HCT116 (cell line): ENCODE measurements around the gene CEP97. TPM values are rescaled to one million over a fixed set of nuclear protein-coding genes. Genes with fewer than 3 reads are reported as not detected.

Experiments
- ATAC-seq: fragments of 200-7000 bp; cut with Tn5 transposase; 2 replicates; pipeline ENCODE4 v1.9.1; 2020; ENCODE audit warnings: mild to moderate bottlenecking, moderate library complexity
- BruUV-seq: library from RNA; stranded (reverse); fragments of 400-500 nt; replicated peaks from 2 replicates; lab custom pipeline; 2021; lab: Mats Ljungman, UMichigan
- CTCF ChIA-PET: fragments of 300-600 bp; sonication (Branson Sonifier 250); formaldehyde crosslinking; loops from one replicate; lab custom pipeline; 2021; ENCODE audit warnings: antibody characterized with exemption; lab: Charles Lee
- POLR2A ChIA-PET: fragments of 300-600, 350-600 bp; sonication (Branson Sonifier 250); formaldehyde crosslinking; loops from one replicate; lab custom pipeline; 2021; ENCODE audit warnings: antibody characterized with exemption; lab: Charles Lee
- RAD21 ChIA-PET, 2 experiments: fragments of 300-600 bp; sonication (Branson Sonifier 250); formaldehyde crosslinking; loops; one replicate each; lab custom pipeline; 2023; ENCODE audit warnings: low total read pairs in 2 of 2; ENCODE audit not compliant: uncharacterized antibody in 2 of 2, unreplicated experiment in 2 of 2, low non-redundant PET in 1 of 2; lab: Charles Lee
- DNase-seq: peaks from one replicate; pipeline ENCODE4 v3.0.0-alpha.2; 2010; ENCODE audit warnings: low read depth, low spot score
- H2AFZ ChIP-seq: fragments of 200-600 bp; shearing (Covaris generic), sonication (generic); 2 replicates; pipeline ENCODE4 v1.6.1; 2017; ENCODE audit warnings: low read depth, mixed run types, mixed read lengths, antibody characterized with exemption, low read length; ENCODE audit not compliant: poor library complexity, severe bottlenecking
- H3K27ac ChIP-seq: 2 replicates; pipeline ENCODE4 v1.5.1; 2012; ENCODE audit warnings: low read depth, low read length
- H3K27me3 ChIP-seq: fragments of 200-600 bp; sonication (generic); 2 replicates; pipeline ENCODE4 v1.6.1; 2016; ENCODE audit warnings: mixed run types, low read length, mixed read lengths; ENCODE audit not compliant: insufficient read depth
- H3K36me3 ChIP-seq, 2 experiments: fragments of 200-500 bp in 1 of 2; fragments of 200-600 bp in 1 of 2; sonication (Bioruptor generic) in 1 of 2; sonication (generic) in 1 of 2; 2 replicates each; pipeline versions ENCODE4 v1.5.1 to v1.6.1; 2014 to 2016; ENCODE audit warnings: low read length in 2 of 2, inconsistent platforms in 1 of 2, mixed read lengths in 1 of 2, mixed run types in 1 of 2; ENCODE audit not compliant: insufficient read depth in 2 of 2, control insufficient read depth in 1 of 2
- H3K4me1 ChIP-seq, 2 experiments: fragments of 200-600 bp in 1 of 2; sonication (generic) in 1 of 2; 2 replicates each; pipeline versions ENCODE4 v1.5.1 to v1.6.1; 2012 to 2017; ENCODE audit warnings: low read length in 2 of 2, inconsistent platforms in 1 of 2, mild to moderate bottlenecking in 1 of 2, mixed read lengths in 1 of 2, mixed run types in 1 of 2, moderate library complexity in 1 of 2; ENCODE audit not compliant: insufficient read depth in 2 of 2, control insufficient read depth in 1 of 2
- H3K4me2 ChIP-seq: fragments of 200-600 bp; sonication (generic); 2 replicates; pipeline ENCODE4 v1.6.1; 2017; ENCODE audit warnings: mixed run types, low read length, mixed read lengths
- H3K4me3 ChIP-seq, 2 experiments: fragments of 200-600 bp in 1 of 2; sonication (generic) in 1 of 2; replicated peaks in 1 of 2; 2 replicates each; pipeline ENCODE4 v1.5.1; 2011 to 2016; ENCODE audit warnings: low read length in 2 of 2, control low read depth in 1 of 2, low read depth in 1 of 2, mild to moderate bottlenecking in 1 of 2, mixed read lengths in 1 of 2, mixed run types in 1 of 2
- H3K79me2 ChIP-seq: fragments of 200-600 bp; sonication (generic); 2 replicates; pipeline ENCODE4 v1.6.1; 2017; ENCODE audit warnings: mild to moderate bottlenecking, mixed run types, low read length, moderate library complexity, mixed read lengths; ENCODE audit not compliant: insufficient read depth
- H3K9ac ChIP-seq: fragments of 200-600 bp; sonication (generic); 2 replicates; pipeline ENCODE4 v1.6.1; 2016; ENCODE audit warnings: low read length, mixed read lengths
- H3K9me2 ChIP-seq: fragments of 200-600 bp; sonication (generic), shearing (Covaris generic); 2 replicates; pipeline ENCODE4 v1.6.1; 2017; ENCODE audit warnings: mixed run types, mild to moderate bottlenecking, moderate library complexity; ENCODE audit not compliant: insufficient read depth
- H3K9me3 ChIP-seq, 2 experiments: fragments of 200-500 bp in 1 of 2; fragments of 200-600 bp in 1 of 2; sonication (Bioruptor generic) in 1 of 2; sonication (generic) in 1 of 2; 2 replicates each; pipeline ENCODE4 v1.6.1; 2014 to 2017; ENCODE audit warnings: low read length in 2 of 2, mixed read lengths in 2 of 2, inconsistent platforms in 1 of 2, low read depth in 1 of 2, mild to moderate bottlenecking in 1 of 2, mixed run types in 1 of 2, moderate library complexity in 1 of 2; ENCODE audit not compliant: control insufficient read depth in 1 of 2, insufficient read depth in 1 of 2
- H4K20me1 ChIP-seq: fragments of 200-600 bp; sonication (generic), shearing (Covaris generic); 2 replicates; pipeline ENCODE4 v1.6.1; 2017; ENCODE audit warnings: mixed run types, mild to moderate bottlenecking, moderate library complexity; ENCODE audit not compliant: insufficient read depth
- ATF3 ChIP-seq: IDR thresholded peaks from 2 replicates; pipeline ENCODE4 v1.6.1; 2012
- CBX3 ChIP-seq: IDR thresholded peaks from 2 replicates; pipeline ENCODE4 v1.6.1; 2012; ENCODE audit warnings: low read depth
- CTCF ChIP-seq, 3 experiments: fragments of 200-600 bp in 1 of 3; sonication (generic) in 1 of 3; IDR thresholded peaks in 2 of 3; conservative IDR thresholded peaks in 1 of 3; 2 replicates each; pipeline ENCODE4 v1.5.1; 2012 to 2017; ENCODE audit warnings: low read depth in 2 of 3, low read length in 2 of 3, antibody characterized with exemption in 1 of 3, borderline replicate concordance in 1 of 3, control low read depth in 1 of 3, mild to moderate bottlenecking in 1 of 3, mixed read lengths in 1 of 3, mixed run types in 1 of 3, moderate library complexity in 1 of 3; ENCODE audit not compliant: insufficient read depth in 1 of 3
- ELF1 ChIP-seq: IDR thresholded peaks from 2 replicates; pipeline ENCODE4 v1.6.1; 2012; ENCODE audit warnings: low read depth, borderline replicate concordance
- EZH2 ChIP-seq: fragments of 200-600 bp; sonication (generic); IDR thresholded peaks from 2 replicates; pipeline ENCODE4 v1.6.1; 2017; ENCODE audit warnings: antibody characterized with exemption, mixed run types
- MAX ChIP-seq: IDR thresholded peaks from 2 replicates; pipeline ENCODE4 v1.6.1; 2012
- POLR2A ChIP-seq: IDR thresholded peaks from 2 replicates; pipeline ENCODE4 v1.7.0; 2011; ENCODE audit warnings: borderline replicate concordance; ENCODE audit not compliant: insufficient read depth, insufficient read length; ENCODE audit errors: extremely low read depth
- POLR2AphosphoS5 ChIP-seq: IDR thresholded peaks from 2 replicates; pipeline ENCODE4 v1.6.1; 2011; ENCODE audit warnings: mild to moderate bottlenecking, low read depth, low read length, moderate library complexity
- RAD21 ChIP-seq: IDR thresholded peaks from 2 replicates; pipeline ENCODE4 v1.6.1; 2012; ENCODE audit warnings: low read depth, mild to moderate bottlenecking
- REST ChIP-seq: IDR thresholded peaks from 2 replicates; pipeline ENCODE4 v1.6.1; 2012; ENCODE audit warnings: low read depth
- SIN3A ChIP-seq: IDR thresholded peaks from 2 replicates; pipeline ENCODE4 v1.6.1; 2012; ENCODE audit warnings: low read depth
- SP1 ChIP-seq: IDR thresholded peaks from 2 replicates; pipeline ENCODE4 v1.6.1; 2012; ENCODE audit warnings: low read depth
- TCF7L2 ChIP-seq: IDR thresholded peaks from 2 replicates; pipeline ENCODE4 v1.7.0; 2011; ENCODE audit warnings: borderline replicate concordance, inconsistent platforms; ENCODE audit not compliant: insufficient read depth, insufficient read length; ENCODE audit errors: extremely low read depth
- YY1 ChIP-seq: IDR thresholded peaks from 2 replicates; pipeline ENCODE4 v1.6.1; 2011; ENCODE audit warnings: low read length, low read depth, moderate library complexity, mild to moderate bottlenecking; ENCODE audit not compliant: insufficient replicate concordance; ENCODE audit errors: extremely low read depth
- ZBTB33 ChIP-seq: IDR thresholded peaks from 2 replicates; pipeline ENCODE4 v1.6.1; 2011; ENCODE audit warnings: mild to moderate bottlenecking, low read length, moderate library complexity; ENCODE audit not compliant: insufficient replicate concordance; ENCODE audit errors: extremely low read depth
- ZNF274 ChIP-seq: fragments of 200-500 bp; sonication (Bioruptor generic); IDR thresholded peaks from 2 replicates; pipeline ENCODE4 v1.6.1; 2014; ENCODE audit warnings: mild to moderate bottlenecking, low read depth, low read length, inconsistent platforms
- intact Hi-C: fragments of 100-400 bp; cut with micrococcal nuclease; formaldehyde crosslinking; loops from 2 replicates; pipeline ENCODE4 v1.10.0; 2022
- total RNA-seq: library from RNA; stranded (reverse); gene quantifications from one replicate; pipeline ENCODE4 v1.2.1, GENCODE V29; 2021; ENCODE audit not compliant: unreplicated experiment

The CEP97 gene
- total RNA-seq, 1 experiment from 2014 or later = 15.7 TPM

GRCh38 chr3:101807888-101808287 is 83.5 kb downstream of the CEP97 start:
- ATAC-seq = no peak
- no peak for DNase-seq
- H3K36me3 ChIP-seq = no peaks in the 10 kb centered on the region
- H4K20me1 ChIP-seq = no peaks in the 10 kb centered on the region
- CTCF ChIA-PET = interaction anchor here (1.0 to 8.0 kb wide), 3 partner anchors 418 to 728 kb away, joined by 3 to 121 read pairs (median 45); no protein-coding TSS in a partner anchor
- RAD21 ChIA-PET = no interaction called here
- POLR2A ChIA-PET = no interaction called here
- TF ChIP-seq EZH2 (no peak), ATF3 (no peak), ELF1 (no peak), POLR2AphosphoS5 (no peak), POLR2A (no peak), ZBTB33 (no peak), CBX3 (no peak), TCF7L2 (no peak), CTCF (IDR thresholded peaks at IDR 0.05 in 2 of 3, conservative IDR thresholded peaks at IDR 0.05 in 1 of 3; ENCODE audit: borderline replicate concordance in 1 of 3, insufficient read depth in 1 of 3, low read depth in 2 of 3, low read length in 2 of 3) (no peak), SP1 (no peak), YY1 (no peak), REST (no peak), SIN3A (no peak), RAD21 (no peak), MAX (no peak), ZNF274 (no peak)
- TF ChIP-seq, all 23 proteins: peak for 0
- H3K9ac ChIP-seq = no peak overlapping the region
- no peak overlapping the region for H3K4me3 ChIP-seq
- H2AFZ ChIP-seq = no peak overlapping the region
- intact Hi-C loops = loop anchor here (2.0 kb wide), 1 partner anchor 729 kb away; no protein-coding TSS in a partner anchor
- H3K4me2 ChIP-seq = no peak overlapping the region
- no peaks in the 10 kb centered on the region for H3K27me3 ChIP-seq
- H3K79me2 ChIP-seq = no peaks in the 10 kb centered on the region
- no TSS peak for BruUV-seq
- H3K9me2 ChIP-seq = no peaks in the 10 kb centered on the region
- H3K4me1 ChIP-seq = no peaks in the 10 kb centered on the region
- H3K9me3 ChIP-seq = no peaks in the 10 kb centered on the region
- H3K27ac ChIP-seq = no peak overlapping the region
